VCaP (cell line): ENCODE results near the gene S100A7A.

Experiments
- H3K27ac ChIP-seq: fragments of 450-650 bp; 2 replicates; pipeline ENCODE4 v1.5.1; 2017
- CTCF ChIP-seq: fragments of 450-650 bp; conservative IDR thresholded peaks from 2 replicates; pipeline ENCODE4 v1.5.1; 2017; ENCODE audit warnings: mild to moderate bottlenecking, moderate library complexity

Gene S100A7A

DNA sequence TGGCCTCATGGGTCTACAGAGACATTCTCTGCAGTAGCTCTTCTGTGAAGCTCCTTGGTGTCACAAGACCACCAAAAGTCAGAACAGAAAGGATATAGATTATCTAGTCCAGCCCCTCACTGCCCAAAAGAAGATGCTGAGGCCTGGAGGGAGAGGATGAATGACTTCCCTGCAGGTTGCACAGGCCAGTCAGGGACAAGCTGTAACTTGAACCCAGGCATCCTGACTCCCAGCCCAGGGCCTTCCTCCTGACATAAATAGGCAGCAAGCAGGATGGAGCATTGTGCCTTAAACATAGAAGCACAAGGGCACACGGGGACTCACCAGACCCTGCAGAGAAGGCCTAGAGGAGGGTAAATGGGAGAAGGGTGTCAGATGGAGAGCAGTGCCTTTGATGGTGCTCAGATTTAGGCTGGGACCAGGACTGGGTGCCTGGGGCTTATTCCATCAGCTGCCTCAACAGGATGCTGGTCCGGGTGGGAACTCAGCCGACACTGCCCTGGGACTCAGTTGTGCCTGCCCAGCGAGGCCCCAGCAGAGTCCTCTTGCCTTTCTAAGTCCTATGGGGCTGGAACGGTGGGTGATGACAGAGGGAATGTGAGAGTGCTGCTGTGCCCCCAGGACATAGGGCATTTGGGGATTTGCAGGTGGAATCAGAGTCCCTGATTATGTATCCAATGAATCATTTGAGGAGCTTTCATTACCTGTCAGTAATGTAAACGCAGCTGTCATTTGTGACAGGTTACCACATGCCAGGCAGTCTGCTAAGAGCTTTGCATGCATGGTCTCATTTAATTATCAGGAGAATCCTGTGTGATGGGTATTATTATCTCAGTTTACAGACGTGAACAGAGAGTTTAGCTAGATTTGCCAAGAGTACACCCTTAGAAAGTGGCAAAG, 13.2 kb downstream of the S100A7A start:
- no peak overlapping the region for H3K27ac ChIP-seq
- no peak for TF ChIP-seq CTCF

- TF ChIP-seq CTCF, result no peak
- H3K27ac ChIP-seq, result no peak overlapping the region
These were observed 13.8 kb downstream of the S100A7A start for GRCh38 chr1:153430166-153430553.

DNA sequence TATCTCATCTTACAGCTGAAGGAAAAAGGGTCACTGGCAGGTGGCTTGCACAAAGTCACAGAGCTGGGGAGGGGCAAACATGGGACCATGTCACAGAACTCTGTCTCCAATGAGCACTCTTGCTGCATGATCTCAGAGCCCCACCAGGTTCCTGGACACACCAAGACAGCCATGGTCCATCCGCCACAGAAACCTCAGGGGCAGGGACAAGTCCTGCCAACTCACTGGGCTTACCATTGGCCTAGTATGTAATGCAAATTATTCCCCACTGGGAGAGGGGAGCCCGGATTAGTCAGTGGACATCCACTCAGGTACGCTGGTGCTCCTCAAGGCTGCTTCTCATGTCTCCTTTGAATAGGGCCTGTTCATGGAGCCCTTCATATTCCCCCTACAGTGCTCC, 14.2 kb downstream of the S100A7A start:
- TF ChIP-seq CTCF, result no peak
- no peak overlapping the region for H3K27ac ChIP-seq

DNA sequence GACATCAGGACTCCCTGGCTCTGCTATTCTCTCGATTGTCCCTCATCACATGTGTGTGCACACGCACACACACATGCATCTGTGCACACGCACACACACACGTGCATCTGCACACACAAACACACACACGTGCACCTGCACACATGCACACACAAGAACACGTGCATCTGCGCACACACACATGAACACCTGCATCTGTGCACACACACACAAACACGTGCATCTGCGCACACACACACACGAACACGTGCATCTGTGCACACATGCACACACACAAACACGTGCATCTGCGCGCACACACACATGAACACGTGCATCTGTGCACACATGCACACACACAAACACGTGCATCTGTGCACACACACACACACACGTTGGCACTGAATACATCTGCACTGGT, 14.7 kb downstream of the S100A7A start:
- TF ChIP-seq CTCF, result no peak
- no peak overlapping the region for H3K27ac ChIP-seq

GRCh38 chr1:153431427-153431826, 15.1 kb downstream of the S100A7A start:
- no peak for TF ChIP-seq CTCF

DNA sequence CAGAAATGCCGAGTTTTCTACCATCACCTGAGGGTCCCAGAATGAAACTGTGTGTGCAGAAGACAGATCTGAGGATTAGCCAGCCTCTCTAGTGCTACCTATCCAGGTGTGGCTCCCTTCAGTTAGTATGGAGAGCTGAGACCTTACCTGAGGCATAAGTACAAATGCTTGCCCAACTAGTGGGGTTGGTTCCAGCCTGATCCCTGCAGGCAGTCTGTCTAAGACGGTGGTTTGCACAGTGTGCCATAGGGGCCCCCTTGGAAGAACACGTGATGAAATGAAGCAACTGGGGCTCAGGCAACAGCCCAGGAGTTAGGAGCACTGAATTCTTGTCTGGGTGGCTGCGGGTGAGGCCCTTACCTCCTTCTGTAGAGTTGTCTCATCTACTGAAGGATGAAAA, 15.6 kb downstream of the S100A7A start:
- TF ChIP-seq CTCF, result no peak
- no peak overlapping the region for H3K27ac ChIP-seq

More at GRCh38 chr1:153431427-153431826, 15.1 kb downstream of the S100A7A start:
- H3K27ac ChIP-seq, result no peak overlapping the region

DNA sequence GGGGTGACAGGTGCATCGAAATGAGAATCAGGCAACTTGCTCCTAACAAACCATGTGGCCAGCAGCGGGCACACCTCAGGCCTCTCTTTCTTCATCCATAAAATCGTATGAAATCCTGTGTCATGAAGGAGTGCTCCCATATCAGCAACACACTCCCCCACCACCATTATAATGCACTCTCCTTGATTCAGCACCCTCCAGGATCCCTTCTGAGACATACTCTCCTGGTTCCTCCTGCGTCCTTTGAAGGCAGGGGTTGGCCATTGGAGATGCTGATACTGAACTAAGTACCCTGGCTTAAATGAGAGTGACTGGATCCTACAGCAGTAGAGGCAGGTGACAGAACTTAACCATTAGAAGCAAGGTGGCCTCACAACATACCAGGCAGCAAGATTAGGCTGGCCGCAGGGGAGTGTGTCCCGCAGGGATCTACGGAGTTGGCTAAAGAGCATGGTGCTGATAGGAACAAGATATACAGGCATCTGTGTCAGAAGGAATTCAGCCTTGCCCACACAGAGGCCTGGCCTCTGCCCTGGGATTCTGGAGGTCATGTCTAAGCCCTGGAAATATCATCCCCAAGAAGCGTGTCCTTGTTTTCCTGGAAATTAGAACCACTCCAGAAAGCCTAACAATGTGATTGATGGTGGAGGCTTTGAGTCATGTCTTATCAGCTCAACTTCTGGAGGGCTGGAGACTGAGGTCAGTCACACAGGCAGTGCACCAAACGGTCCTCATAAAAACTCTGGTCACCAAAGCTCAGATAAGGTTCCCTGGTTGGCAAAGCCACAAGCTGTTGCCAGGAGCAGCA, 16.8 kb downstream of the S100A7A start:
- no peak overlapping the region for H3K27ac ChIP-seq
- TF ChIP-seq CTCF, result no peak
